ENCODE data around the gene ATP9A. TPM values are rescaled to one million over a fixed set of nuclear protein-coding genes. Genes with fewer than 3 reads are reported as not detected.

ATP9A gene
- total and polyA plus RNA-seq, 10 of the 15 experiments (the other 5 are each of a cell fraction or from before 2014, with no cell fraction given), result 0.03 to 0.81 (median 0.14) TPM

- FAIRE-seq, result no peak
- no peak for ATAC-seq
- H3K79me2 ChIP-seq (ENCODE audit: control insufficient read depth, insufficient read depth, low read length), result no peaks in the 10 kb centered on the region
- CTCF ChIA-PET, result interaction anchor here (0.8 to 1.6 kb wide), 6 partner anchors 15 to 583 kb away, joined by 3 to 5 read pairs (median 4); no protein-coding TSS in a partner anchor
- no peak overlapping the region for H3K27ac ChIP-seq (ENCODE audit: control insufficient read depth, insufficient read depth)
- POLR2A ChIA-PET, result no interaction called here
- peaks cover 5 to 15% of the 10 kb centered on the region in 2 experiments for H3K27me3 ChIP-seq (replicated peaks in 1 of 2; ENCODE audit: control insufficient read depth in 2 of 2, insufficient read depth in 2 of 2, low read length in 1 of 2)
- H3K9me3 ChIP-seq (replicated peaks; ENCODE audit: control insufficient read depth, insufficient read depth, low read length), result no peaks in the 10 kb centered on the region
- TF ChIP-seq IRF5 (IDR thresholded peaks at IDR 0.05; ENCODE audit: borderline replicate concordance) (no peak), MXI1 (IDR thresholded peaks at IDR 0.05; ENCODE audit: low read depth, low read length) (no peak), MAX (IDR thresholded peaks at IDR 0.05; ENCODE audit: low read depth, low read length) (no peak), NFYA (IDR thresholded peaks at IDR 0.05; ENCODE audit: borderline replicate concordance, low read depth, low read length) (no peak), SMAD1 (IDR thresholded peaks at IDR 0.05; ENCODE audit: low read depth, partially characterized antibody) (no peak), CTCF (IDR thresholded peaks at IDR 0.05 in 2 of 3, conservative IDR thresholded peaks at IDR 0.05 in 1 of 3; ENCODE audit: control insufficient read depth in 2 of 3, extremely low read depth in 1 of 3, insufficient read depth in 1 of 3, low read depth in 3 of 3, low read length in 3 of 3) (no peak), POLR2A (IDR thresholded peaks at IDR 0.05; ENCODE audit: low read depth, low read length) (no peak), ATF2 (IDR thresholded peaks at IDR 0.05; ENCODE audit: low read length) (no peak)
- no TSS peak for BruUV-seq (replicated peaks)
- H3K4me1 ChIP-seq (ENCODE audit: control insufficient read depth, insufficient read depth, low read length), result no peaks in the 10 kb centered on the region
- in situ Hi-C loops (cut with MboI) (no loop called here), intact Hi-C loops (cut with micrococcal nuclease; ENCODE audit: unreplicated experiment) (loop anchor here (5.0 kb wide), 1 partner anchor 283 kb away; no protein-coding TSS in a partner anchor)
- no peak overlapping the region for H3K9ac ChIP-seq (ENCODE audit: control insufficient read depth, insufficient read depth, low read length)
- no peak overlapping the region for H2AFZ ChIP-seq (ENCODE audit: control insufficient read depth, low read depth, low read length)
- H4K20me1 ChIP-seq (ENCODE audit: control insufficient read depth, insufficient read depth), result no peaks in the 10 kb centered on the region
- H3K36me3 ChIP-seq (ENCODE audit: control insufficient read depth in 2 of 2, insufficient read depth in 2 of 2, low read length in 1 of 2), result no peaks in the 10 kb centered on the region
- H3K4me3 ChIP-seq, result no peak overlapping the region
- 11% methylated on average over 10 of the region's 10 CpGs for whole genome bisulfite sequencing (ENCODE audit: insufficient coverage, insufficient replicate concordance, low lambda C conversion rate, missing lambda C conversion rate)
- RAD21 ChIA-PET (ENCODE audit: unreplicated experiment), result no interaction called here
- SMC1A ChIA-PET (ENCODE audit: uncharacterized antibody, unreplicated experiment), result no interaction called here
- H3K4me2 ChIP-seq (ENCODE audit: control insufficient read depth, insufficient read depth), result no peak overlapping the region
- no peak for DNase-seq (ENCODE audit: low read depth, low spot score)
Observed at GRCh38 chr20:51799401-51799860, 31.2 kb upstream of the ATP9A start.

Measured in GM12878 (cell line).